Thyroid gland (tissue), 4 donors: Measurements from ENCODE around the gene LGALS12. TPM values are rescaled to one million over a fixed set of nuclear protein-coding genes. Genes with fewer than 3 reads are reported as not detected.

ENCODE experiments used
- DNase-seq, 2 donors: peaks; one replicate each; pipeline ENCODE4 v3.0.0-alpha.2; 2019
- H3K27ac ChIP-seq, 3 donors: fragments of 200-600 bp; sonication (generic); 1 replicate in 2 of 3; 2 replicates in 1 of 3; pipeline ENCODE4 v1.5.1; 2016 to 2019; ENCODE audit warnings: mild to moderate bottlenecking in 1 of 3, moderate library complexity in 1 of 3
- H3K27me3 ChIP-seq: fragments of 200-600 bp; sonication (generic); one replicate; pipeline ENCODE4 v1.5.1; 2019
- H3K36me3 ChIP-seq, 2 donors: fragments of 200-600 bp; sonication (generic); one replicate each; pipeline ENCODE4 v1.5.1; 2016 to 2019
- H3K4me1 ChIP-seq, 2 donors: fragments of 200-600 bp; sonication (generic); one replicate each; pipeline ENCODE4 v1.5.1; 2017 to 2019
- H3K4me3 ChIP-seq, 3 donors: fragments of 200-600 bp; sonication (generic); replicated peaks in 1 of 3; 1 replicate in 2 of 3; 2 replicates in 1 of 3; pipeline ENCODE4 v1.5.1; 2016; ENCODE audit warnings: mild to moderate bottlenecking in 1 of 3
- H3K9me3 ChIP-seq: fragments of 200-600 bp; sonication (generic); one replicate; pipeline ENCODE4 v1.5.1; 2017
- CTCF ChIP-seq, 6 experiments: fragments of 200-600 bp in 3 of 6; fragments of 450-650 bp in 3 of 6; sonication (generic) in 3 of 6; IDR thresholded peaks; one replicate each; pipeline ENCODE4 v1.5.1; 2016 to 2019; ENCODE audit warnings: antibody characterized with exemption in 6 of 6, mild to moderate bottlenecking in 2 of 6, inconsistent platforms in 1 of 6, moderate library complexity in 1 of 6
- POLR2A ChIP-seq, 2 donors: fragments of 450-650 bp; IDR thresholded peaks; one replicate each; pipeline ENCODE4 v1.6.1; 2017; ENCODE audit warnings: antibody characterized with exemption in 2 of 2, mild to moderate bottlenecking in 2 of 2, moderate library complexity in 1 of 2
- WGBS, 2 donors: methylation state at CpG; one replicate each; pipeline ENCODE4 v1.1.5; 2017; 5-methylcytosine and 5-hydroxymethylcytosine counted together
- intact Hi-C: fragments of 100-400 bp; cut with DNase I; formaldehyde crosslinking; loops from one replicate; pipeline ENCODE4 v1.15.1; 2023
- total RNA-seq, 4 donors: library from RNA; depleted of rRNA; stranded (reverse); fragments of >200 nt; gene quantifications; one replicate each; pipeline ENCODE4 v1.2.3, GENCODE V29; 2016

LGALS12 gene
- total RNA-seq, 4 donors from 2014 or later = 0.94 TPM; not detected in 3

DNA sequence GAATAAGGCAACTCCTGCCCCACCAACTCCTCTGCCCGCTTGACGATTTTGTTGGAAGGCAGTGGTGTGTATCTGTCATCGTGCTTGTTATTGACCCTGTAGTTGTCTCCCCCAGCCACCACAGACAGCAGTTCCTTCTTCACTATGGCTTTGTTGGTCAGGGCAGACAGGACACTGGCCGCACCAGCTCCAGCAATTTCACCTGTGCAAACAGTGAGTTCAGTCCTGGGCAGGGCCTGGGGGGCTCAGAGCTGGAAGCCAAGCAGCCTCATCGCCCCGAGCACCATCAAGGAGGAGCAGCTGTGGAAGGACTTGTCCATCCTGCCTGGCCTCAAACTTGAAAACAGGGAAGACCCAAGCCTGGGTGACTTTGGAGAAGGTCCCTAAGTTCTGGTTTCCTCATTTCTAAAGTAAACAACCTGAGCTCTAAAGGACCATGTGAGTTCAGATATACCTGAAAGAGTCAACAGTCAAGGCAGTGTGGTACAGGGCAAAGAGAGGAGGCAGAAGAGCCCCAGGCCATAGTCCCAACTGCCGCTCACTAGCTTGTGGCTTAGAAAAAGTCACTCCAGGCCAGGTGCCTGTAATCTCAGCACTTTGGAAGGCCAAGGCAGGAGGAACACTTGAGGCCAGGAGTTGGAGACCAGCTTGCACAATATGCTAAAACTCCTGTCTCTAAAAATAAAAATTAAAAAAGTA is 52.7 kb downstream of the LGALS12 start:
- Histone ChIP-seq H3K27ac (peak overlapping the region in 1 of 3 donors; percentile 84), H3K9me3 (no peaks in the 10 kb centered on the region), H3K36me3 (no peaks in the 10 kb centered on the region), H3K4me3 (no peak overlapping the region), H3K4me1 (peaks cover 14 to 32% of the 10 kb centered on the region in 2 donors), H3K27me3 (no peaks in the 10 kb centered on the region)
- no peak for DNase-seq
- intact Hi-C loops = no loop called here
- TF ChIP-seq CTCF (IDR thresholded peaks at IDR 0.05) (no peak), POLR2A (IDR thresholded peaks at IDR 0.05) (no peak)
- 76 to 89% methylated on average over 7 of the region's 7 CpGs for WGBS, 2 donors

GRCh38 chr11:63560506-63561180 is 54.8 kb downstream of the LGALS12 start:
- Histone ChIP-seq H3K36me3 (no peaks in the 10 kb centered on the region), H3K4me3 (no peak overlapping the region), H3K9me3 (no peaks in the 10 kb centered on the region), H3K27me3 (no peaks in the 10 kb centered on the region), H3K4me1 (peaks cover 27 to 49% of the 10 kb centered on the region in 2 donors), H3K27ac (peak overlapping the region; percentile 77 to 84 (median 83))
- DNase-seq = peak; percentile 85 to 90
- intact Hi-C loops = no loop called here
- TF ChIP-seq CTCF (IDR thresholded peaks at IDR 0.05) = no peak
- TF ChIP-seq POLR2A (IDR thresholded peaks at IDR 0.05) = no peak
- WGBS, 2 donors = 19 to 39% methylated on average over 7 of the region's 7 CpGs

- intact Hi-C loops = no loop called here
- H3K27ac ChIP-seq = peak within 1 kb of the TSS; percentile 62 to 66 (median 64)
- no peak for DNase-seq
- TF ChIP-seq POLR2A (IDR thresholded peaks at IDR 0.05) = no peak
- no peak for TF ChIP-seq CTCF (IDR thresholded peaks at IDR 0.05)
- H3K4me1 ChIP-seq = peaks cover 42 to 66% of the 10 kb centered on the region in 2 donors
- H3K4me3 ChIP-seq = no peak within 1 kb of the TSS
- H3K27me3 ChIP-seq = no peaks in the 10 kb centered on the region
- 96% methylated on average over 13 of the region's 13 CpGs for WGBS, 2 donors
- no peaks in the 10 kb centered on the region for H3K36me3 ChIP-seq
- no peaks in the 10 kb centered on the region for H3K9me3 ChIP-seq
Measured at GRCh38 chr11:63563201-63564055, 57.5 kb downstream of the LGALS12 start, which contains the start of gene PLAAT2. Gene PLAAT2 (minus strand): TSS chr11:63563379. CDS start chr11:63563324, 55 bp downstream.

DNA sequence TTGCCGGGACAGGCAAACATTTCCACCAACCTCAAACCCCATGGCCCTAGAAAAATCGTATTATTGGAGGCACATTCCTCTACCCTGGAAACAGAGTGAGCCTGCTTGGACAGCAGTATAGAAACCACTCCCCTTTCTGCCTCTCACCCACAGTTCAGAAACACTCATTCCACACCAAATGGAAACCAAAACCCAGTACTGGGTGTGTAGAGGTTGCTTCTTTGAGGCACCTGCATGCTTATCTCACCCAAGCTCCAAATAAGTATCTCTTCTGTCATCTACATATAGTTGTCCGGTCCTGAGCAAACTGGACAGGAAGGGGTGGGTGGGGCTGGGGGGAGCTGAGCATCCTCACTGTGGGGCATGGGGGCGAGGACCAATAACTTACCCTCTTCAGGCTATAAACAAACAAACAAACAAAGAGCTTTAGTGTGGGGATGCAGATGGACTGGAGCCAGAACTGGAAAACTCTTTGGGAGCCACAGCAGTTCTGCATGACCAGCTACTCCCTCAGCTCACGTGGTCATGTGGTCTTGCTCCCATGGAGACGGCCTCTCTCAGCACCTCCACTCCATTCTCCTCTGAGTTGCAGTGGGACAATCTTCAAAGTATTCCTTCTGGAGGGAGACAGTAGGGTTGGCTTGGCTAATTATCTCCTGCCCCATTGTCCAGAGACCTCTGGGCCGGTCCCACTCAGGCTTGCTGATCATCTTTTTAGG is 58.3 kb downstream of the LGALS12 start:
- TF ChIP-seq CTCF (IDR thresholded peaks at IDR 0.05) (no peak), POLR2A (IDR thresholded peaks at IDR 0.05) (peak in 1 of 2 donors; percentile 5)
- Histone ChIP-seq H3K4me1 (peaks cover 42 to 58% of the 10 kb centered on the region in 2 donors), H3K36me3 (no peaks in the 10 kb centered on the region), H3K27me3 (no peaks in the 10 kb centered on the region), H3K4me3 (no peak overlapping the region), H3K27ac (peak overlapping the region; percentile 62 to 67 (median 66)), H3K9me3 (no peaks in the 10 kb centered on the region)
- 27 to 47% methylated on average over 7 of the region's 7 CpGs for WGBS, 2 donors
- intact Hi-C loops = no loop called here
- DNase-seq = peak; percentile 91 to 95
